ENCODE measurements around the gene TMEM132C.

DNA sequence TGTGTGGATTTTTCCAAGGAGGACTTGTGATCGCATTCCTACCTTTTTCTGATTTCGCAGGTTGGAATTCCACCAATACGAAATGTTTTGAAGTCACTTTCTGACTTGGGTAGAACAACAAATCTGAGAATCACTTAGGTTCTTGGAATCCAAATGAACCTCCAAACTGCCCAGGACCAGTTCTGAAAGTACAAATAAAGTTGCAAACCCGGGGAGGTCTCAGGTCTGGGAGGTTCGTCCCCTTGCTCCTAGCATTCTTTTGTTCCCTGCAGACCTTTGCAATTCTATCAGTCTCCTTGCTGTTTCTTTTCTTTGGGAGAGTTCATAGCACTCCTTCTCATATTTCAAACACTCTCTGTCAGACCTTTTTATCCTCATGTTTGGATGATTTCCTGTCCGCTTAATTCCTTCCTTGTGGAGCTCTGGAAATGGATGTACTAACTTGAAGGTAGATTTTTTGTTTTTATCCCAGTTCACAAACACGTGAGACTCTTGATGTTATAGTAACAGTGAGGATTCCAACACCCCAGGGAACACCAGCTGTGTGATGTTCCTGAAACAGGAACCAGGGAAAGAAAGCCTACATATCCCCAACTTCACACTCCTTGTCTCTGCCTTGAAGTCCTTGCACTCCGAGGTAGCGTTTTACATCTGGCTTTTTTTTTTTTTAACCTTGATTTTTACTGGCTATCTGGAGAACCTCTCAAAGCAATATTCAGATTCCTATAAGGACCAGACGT is 70.6 kb downstream of the TMEM132C start:
- TF ChIP-seq POLR2AphosphoS5 (IDR thresholded peaks at IDR 0.05; ENCODE audit: low read depth) (no peak), SPI1 (IDR thresholded peaks at IDR 0.05; ENCODE audit: borderline replicate concordance, low read depth) (no peak)
- TF ChIP-seq, protein P1, sequence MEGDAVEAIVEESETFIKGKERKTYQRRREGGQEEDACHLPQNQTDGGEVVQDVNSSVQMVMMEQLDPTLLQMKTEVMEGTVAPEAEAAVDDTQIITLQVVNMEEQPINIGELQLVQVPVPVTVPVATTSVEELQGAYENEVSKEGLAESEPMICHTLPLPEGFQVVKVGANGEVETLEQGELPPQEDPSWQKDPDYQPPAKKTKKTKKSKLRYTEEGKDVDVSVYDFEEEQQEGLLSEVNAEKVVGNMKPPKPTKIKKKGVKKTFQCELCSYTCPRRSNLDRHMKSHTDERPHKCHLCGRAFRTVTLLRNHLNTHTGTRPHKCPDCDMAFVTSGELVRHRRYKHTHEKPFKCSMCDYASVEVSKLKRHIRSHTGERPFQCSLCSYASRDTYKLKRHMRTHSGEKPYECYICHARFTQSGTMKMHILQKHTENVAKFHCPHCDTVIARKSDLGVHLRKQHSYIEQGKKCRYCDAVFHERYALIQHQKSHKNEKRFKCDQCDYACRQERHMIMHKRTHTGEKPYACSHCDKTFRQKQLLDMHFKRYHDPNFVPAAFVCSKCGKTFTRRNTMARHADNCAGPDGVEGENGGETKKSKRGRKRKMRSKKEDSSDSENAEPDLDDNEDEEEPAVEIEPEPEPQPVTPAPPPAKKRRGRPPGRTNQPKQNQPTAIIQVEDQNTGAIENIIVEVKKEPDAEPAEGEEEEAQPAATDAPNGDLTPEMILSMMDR (IDR thresholded peaks at IDR 0.05; ENCODE audit: insufficient read depth, low read length): no peak
- TF ChIP-seq, protein P2, sequence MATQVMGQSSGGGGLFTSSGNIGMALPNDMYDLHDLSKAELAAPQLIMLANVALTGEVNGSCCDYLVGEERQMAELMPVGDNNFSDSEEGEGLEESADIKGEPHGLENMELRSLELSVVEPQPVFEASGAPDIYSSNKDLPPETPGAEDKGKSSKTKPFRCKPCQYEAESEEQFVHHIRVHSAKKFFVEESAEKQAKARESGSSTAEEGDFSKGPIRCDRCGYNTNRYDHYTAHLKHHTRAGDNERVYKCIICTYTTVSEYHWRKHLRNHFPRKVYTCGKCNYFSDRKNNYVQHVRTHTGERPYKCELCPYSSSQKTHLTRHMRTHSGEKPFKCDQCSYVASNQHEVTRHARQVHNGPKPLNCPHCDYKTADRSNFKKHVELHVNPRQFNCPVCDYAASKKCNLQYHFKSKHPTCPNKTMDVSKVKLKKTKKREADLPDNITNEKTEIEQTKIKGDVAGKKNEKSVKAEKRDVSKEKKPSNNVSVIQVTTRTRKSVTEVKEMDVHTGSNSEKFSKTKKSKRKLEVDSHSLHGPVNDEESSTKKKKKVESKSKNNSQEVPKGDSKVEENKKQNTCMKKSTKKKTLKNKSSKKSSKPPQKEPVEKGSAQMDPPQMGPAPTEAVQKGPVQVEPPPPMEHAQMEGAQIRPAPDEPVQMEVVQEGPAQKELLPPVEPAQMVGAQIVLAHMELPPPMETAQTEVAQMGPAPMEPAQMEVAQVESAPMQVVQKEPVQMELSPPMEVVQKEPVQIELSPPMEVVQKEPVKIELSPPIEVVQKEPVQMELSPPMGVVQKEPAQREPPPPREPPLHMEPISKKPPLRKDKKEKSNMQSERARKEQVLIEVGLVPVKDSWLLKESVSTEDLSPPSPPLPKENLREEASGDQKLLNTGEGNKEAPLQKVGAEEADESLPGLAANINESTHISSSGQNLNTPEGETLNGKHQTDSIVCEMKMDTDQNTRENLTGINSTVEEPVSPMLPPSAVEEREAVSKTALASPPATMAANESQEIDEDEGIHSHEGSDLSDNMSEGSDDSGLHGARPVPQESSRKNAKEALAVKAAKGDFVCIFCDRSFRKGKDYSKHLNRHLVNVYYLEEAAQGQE (IDR thresholded peaks at IDR 0.05; ENCODE audit: insufficient replicate concordance, low read depth): no peak

Measured in HL-60 (cell line).